HuH-7 (cell line): ENCODE data around the gene LCN12.

Experiments used
- DNase-seq: peaks from one replicate; pipeline ENCODE4 v3.0.0; 2011; ENCODE audit warnings: low spot score

Gene LCN12, protein sequence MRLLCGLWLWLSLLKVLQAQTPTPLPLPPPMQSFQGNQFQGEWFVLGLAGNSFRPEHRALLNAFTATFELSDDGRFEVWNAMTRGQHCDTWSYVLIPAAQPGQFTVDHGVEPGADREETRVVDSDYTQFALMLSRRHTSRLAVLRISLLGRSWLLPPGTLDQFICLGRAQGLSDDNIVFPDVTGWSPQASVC

DNA sequence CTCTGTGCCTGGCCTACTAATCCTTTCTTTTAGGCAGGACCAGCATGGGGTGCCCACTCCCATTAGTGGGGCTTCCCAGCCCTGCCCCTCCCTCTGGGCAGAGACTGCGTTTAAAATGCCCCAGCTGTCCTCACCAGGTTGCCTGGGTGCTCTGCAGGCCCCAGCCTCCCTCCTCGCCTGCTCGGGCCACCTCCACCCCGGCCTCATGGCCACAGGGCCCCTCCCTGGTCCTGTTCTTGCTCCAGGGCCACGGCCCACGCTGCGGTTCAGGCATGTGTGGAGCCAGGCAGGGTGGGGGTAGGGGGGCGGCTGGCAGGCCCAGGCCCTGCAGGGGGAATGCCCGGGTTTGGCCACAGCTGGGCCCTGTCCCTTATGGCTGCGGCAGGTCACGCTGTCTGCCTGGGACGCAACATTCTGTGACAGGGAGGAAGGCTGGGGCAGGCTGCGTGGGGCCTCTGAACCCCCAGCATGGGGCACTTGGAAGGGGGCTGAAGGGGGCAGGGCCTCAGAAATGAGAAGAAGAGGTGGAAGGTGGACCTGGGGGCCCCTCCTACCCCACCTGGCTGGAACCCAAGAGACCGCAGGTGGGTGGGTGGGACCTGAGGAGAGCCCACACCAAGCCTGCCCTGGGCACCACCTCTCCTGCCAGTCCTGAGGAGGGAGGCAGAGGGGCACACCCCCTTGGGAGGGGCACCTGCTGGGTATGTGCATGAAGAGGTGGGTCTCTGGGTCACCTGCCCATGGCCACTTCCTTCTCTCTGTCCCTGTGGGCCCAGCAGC is at the start of gene LCN12:
Gene LCN12 (plus strand): TSS at position 733 of the 780 bp plus-strand sequence. CDS start 55 bp downstream, outside the sequence.
- DNase-seq: no peak

DNA sequence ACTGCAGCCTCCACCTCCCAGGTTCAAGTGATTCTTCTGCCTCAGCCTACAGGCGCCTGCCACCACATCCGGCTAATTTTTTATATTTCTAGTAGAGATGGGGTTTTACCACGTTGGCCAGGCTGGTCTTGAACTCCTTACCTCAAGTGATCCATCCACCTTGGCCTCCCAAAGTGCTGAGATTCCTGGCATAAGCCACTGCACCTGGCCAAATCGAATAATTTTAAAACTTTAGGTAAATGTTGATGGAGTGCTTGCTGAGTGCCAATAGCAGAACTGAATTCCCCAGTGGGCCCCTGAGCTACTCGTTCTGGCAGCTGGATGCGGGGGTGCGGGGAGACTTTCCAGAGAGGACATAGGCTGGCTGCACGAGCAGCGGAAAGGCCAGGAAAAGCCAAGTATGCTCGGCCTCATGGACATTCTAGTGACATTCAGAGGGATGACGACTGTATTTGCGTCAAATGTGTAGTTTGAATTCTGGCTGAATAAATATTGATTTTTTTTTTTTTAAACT is 49.0 kb upstream of the LCN12 start:
- DNase-seq: no peak

DNA sequence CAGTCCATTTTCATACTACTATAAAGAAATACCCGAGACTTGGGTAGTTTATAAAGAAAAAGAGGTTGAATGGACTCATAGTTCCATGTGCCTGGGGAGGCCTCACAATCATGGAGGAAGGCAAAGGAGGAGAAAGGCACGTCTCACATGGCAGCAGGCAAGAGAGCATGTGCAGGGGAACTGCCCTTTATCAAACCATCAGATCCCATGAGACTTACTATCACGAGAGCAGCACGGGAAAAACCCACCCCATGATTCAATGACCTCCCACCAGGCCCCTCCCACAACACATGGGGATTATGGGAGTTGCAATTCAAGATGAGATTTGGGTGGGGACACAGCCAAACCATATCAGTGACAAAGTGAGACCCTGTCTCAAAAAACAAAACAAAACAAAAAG is 45.8 kb upstream of the LCN12 start:
- DNase-seq: no peak

DNA sequence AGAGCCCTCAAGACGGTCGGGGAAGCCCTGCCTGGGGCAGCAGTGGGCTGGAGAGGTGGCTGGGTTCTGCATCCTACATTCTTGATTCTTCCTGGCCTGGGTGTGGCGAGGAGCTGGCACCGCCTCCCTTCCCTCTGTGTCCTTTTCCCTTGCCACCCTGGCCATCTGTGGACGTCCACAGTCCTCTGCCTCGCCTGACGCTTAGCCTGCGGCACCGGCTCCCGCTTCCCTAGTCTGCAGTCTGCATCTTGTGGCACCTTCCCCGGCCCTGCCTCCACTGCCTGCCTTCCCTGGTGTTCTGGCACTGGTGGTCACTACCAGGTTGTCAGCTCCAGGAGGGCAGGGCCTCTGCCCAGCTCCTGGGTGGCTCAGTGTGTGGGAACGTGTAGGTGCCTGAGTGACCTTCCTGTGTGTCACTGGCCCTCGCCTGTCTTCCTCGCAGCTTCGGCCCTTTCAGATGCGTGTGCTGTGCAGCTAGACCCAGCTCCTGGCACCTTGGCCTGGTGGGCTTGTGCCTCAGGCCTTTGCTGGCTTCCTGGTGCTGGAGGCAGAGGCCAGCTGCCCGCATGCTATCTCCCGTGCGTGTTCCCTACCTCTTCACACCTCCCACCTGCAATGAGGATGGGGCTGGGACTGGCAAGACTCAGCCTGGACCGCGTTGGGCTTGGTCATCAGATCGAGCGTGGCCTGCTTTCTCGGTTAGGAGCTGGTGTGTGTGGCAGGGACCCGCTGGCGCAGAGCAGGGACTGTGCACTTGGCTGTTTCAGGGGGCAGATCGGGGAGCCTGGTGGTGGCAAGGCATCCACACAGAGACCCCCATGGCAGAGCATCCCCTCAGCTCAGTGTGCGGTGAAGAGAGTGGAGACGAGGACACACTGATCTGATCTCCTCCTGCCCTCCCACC is 44.8 kb upstream of the LCN12 start:
- DNase-seq: no peak

DNA sequence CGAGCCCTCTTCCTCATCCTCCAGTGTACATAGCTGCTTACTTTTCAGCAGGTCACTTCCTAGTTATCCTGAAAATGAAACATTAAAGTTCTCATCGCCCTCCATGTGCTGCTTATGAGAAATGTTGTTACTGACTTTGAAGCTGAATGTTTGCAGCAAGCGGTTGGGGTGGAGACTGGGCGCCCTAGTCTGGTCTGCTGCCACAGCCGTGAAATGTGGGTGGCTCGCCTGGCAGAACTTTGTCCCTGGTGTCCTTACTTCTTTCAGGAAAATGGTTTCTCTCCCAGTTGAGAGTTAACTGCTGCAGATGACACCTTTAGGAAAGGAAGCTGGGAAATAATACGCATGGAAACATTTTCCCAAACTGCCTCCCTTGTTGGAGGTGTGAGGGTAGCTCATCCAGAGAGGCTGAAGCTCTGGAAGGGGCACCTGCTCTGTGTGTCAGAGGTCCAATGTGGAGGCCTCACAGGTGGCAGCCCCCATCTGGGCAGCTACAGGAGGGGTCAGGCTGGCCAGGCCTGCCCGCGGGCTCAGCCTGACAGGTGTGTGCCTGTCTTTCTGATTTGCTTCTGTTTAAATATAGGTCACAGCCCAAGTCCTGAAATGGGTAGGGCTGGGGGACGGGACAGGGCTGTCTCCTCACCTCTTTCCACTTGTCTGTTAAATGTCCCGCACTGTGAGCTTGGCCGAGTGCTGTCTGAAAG is 41.7 kb upstream of the LCN12 start:
- no peak for DNase-seq

DNA sequence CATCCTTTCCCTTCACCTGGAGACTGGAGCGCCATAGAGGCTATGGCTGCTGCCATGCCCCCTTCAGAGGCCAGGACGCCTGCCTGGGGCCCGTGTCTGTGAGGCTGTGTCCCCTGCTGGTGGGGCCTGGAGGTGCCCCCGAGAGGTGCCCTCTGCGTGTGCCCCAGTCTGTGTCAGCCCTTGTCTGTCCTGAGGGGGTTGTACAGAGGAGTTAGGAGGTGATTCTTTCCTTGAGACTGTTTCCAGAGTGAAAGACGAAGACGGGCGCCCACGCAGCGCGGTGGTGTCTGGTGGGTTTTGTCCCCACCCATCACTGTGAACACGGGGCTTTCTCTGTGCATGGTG is 41.2 kb upstream of the LCN12 start:
- no peak for DNase-seq

DNA sequence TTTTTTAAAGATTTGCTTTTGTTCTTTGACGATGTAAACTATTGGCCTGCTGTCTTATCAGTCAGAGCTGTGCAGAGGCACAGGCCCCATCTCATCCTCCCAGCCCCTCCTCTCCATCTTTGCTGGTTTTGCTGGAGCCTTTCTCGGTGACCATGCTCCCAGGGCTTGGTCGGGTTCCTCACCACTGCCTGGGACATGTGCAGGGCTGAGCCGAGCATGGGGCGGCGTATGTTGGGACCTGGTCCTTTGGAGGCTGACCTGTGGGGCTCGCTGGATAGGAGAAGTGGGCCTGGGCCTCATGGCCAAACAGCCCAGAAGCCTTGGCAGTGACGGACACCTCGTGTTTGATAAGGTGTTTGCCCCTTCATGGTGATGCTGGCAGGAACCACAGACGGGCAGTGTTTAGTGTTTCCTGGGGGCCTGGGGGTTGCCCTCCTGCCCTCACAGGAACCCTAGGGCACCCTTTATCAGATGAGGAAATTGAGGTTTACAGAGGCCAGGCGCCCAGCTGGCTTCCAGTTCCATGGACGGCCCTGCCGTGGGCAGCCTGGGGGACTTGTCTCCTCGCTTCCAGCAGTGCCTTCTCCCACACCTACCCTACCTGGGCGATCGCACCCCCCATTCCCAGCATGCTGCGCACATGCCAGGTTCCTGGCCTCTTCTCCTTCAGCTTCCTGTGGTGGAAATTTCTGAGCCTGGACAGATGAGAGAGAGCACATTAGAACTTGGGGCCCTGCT is 38.2 kb upstream of the LCN12 start:
- DNase-seq: no peak

DNA sequence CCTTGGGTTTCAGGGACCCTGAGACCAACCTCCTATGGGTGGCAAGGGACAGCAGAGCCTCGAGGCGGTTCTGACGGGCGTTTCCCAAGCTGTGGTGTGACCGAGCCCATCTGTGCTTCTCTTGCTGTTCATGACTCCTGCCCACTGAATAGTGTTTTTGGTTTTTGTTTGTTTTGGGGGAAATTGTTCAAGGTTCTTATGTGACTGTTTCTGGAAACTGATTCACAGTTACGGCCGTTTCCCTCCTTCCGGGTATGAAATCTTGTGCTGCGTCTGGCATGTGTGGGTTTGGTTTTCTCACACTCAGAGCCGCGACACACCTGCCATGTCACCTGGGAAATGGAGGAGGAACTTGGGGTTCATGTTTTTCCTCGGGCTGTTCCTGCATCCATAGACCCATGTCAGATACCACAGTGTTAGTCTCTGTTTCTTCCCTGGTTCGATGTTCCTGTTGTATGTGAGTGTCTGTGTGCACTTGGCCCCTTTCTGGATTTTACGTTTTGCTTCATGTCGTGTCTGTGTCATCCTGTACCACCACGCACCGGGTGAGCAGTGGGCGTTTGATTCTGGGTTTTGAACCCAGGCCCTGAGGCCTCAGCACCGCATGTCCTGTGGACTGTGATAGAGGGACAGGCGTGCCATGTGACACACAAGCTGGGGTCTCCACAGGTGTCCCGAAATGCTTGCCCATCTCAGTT is 36.3 kb upstream of the LCN12 start:
- DNase-seq: no peak

DNA sequence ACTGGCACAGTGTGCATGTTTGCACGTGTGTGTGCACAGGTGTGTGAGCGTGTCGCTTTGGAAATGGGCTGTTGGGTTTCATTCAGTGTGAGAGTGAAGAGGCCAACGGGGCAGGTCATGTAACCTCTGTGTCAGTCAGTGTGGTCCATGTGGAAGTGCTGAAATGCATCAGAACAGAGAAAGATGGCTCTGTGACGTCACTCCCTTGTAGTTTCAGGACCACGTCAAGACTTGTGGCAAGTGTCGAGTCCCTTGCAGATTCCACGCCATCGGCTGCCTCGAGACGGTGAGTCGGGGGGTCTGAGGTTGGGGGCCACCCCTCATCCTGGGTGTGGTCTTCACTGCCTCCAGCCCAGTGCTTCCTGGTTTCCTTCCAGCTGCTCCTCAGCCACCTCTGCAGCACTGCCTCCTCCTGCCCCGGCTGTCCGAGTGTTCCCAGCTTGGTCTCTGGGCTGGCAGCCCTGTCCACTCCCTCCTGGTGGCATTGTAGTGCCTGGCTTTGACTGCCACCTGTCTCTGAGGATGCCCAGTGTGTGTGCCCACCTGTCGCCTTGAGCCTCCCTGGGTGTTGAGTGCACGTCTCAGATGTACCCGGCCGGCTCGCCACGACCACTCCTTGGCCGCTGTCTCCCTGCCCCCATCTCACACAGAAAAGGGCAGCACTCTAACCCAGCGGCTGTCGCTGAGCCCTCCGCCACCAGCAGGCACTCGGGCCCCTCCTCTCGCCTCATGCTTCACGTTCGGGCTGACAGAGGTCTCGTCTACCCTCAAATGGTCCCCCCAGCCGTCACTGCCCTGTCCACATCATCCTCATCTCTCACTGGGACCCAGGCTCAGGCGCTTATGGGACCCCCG is 35.5 kb upstream of the LCN12 start:
- no peak for DNase-seq

DNA sequence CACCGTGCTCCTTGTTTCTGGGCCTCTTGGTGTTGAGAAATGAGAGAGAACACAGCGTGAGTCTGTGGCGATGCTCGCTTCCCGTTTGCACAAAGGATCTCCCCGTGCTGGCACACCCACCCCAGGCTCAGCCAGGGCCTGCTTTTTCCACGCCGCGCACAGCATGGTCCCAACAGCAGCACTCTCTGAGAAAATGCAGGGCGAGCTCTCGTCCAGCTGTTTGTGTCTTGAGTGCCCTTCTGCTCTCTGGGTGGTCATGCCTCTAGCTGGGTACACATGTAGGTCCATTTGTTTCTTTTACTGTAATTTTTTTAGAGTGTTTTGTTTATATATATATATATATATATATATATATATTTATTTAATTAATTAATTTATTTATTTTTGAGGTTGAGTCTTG is 34.2 kb upstream of the LCN12 start:
- DNase-seq: no peak

DNA sequence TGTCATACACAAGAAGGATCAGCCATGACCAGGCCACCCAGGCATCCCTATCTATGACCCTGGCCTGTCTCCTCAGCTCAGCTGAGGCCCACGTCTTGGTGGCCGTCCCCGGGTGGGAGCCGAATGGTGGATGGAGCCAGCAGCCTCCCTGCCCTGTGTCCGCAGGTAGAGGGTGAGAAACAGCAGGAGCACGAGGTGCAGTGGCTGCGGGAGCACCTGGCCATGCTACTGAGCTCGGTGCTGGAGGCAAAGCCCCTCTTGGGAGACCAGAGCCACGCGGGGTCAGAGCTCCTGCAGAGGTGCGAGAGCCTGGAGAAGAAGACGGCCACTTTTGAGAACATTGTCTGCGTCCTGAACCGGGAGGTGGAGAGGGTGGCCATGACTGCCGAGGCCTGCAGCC is 32.0 kb upstream of the LCN12 start:
- no peak for DNase-seq

DNA sequence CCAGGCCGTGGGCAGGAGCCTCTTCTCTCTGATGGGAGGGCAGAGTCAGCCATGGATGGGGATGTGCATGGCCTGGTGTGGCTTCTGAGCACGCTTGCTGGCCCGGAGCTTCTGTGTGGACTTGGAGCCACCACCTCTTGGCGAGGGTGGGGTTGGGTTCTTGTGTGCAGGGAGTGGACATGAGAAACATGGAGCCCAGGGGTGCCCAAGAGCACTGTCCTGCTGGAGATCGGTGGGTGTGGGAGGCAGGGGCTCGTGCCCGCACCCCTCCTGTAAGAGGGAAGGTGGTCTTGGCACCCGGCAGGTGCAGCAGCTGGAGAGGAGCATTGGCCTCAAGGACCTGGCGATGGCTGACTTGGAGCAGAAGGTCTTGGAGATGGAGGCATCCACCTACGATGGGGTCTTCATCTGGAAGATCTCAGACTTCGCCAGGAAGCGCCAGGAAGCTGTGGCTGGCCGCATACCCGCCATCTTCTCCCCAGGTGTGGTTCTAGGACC is 31.3 kb upstream of the LCN12 start:
- no peak for DNase-seq

DNA sequence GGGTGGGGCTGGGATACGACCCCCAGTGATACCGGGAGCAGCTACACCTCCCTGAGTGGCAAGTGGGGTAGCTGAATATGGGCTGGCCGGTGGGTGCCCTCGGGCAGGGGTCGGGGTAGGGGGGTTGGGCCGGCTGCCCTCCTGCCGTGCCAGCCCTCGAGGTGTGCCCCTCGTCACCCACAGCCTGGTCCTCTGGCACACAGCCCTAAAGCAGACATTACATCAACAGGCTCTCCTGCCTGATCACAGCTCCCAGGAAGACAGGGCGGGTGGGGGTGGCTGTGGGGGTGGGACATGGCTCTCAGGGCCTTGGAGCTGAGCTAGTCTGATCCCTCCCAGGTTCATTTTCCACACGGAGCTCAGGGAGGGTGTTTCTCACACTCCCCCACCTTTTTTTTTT is 30.8 kb upstream of the LCN12 start:
- no peak for DNase-seq

DNA sequence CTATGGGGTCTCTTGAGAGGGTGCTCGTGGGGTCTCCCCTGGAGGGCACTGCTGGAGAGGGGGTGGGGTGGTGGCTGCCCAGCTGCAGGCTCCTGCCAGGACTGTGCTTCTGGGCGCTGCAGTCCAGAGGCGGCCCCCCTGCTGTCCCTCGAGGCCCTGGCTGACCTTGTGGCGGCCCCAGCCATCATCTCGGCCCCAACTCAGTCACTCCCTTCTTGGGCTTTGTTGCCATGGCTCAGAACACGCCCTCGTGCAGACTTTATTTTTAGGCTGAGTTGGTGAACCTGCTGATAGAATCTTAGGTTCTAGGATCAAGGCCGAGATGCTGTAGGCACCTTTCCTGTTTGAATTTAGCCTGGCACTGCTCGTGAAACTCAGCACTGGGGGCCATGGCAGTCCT is 30.4 kb upstream of the LCN12 start:
- no peak for DNase-seq

DNA sequence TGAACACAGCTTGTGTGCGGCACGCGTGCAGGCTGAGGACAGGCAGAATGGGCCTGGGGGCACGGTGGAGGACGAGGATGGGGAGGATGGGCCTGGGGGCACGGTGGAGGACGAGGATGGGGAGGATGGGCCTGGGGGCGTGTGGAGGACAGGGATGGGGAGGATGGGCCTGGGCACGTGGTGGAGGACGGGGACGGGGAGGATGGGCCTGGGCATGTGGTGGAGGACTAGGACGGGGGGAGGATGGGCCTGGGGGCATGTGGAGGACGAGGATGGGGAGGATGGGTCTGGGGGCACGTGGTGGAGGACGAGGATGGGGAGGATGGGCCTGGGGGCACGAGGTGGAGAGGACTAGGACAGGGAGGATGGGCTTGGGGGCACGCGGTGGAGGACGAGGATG is 29.5 kb upstream of the LCN12 start:
- DNase-seq: no peak

DNA sequence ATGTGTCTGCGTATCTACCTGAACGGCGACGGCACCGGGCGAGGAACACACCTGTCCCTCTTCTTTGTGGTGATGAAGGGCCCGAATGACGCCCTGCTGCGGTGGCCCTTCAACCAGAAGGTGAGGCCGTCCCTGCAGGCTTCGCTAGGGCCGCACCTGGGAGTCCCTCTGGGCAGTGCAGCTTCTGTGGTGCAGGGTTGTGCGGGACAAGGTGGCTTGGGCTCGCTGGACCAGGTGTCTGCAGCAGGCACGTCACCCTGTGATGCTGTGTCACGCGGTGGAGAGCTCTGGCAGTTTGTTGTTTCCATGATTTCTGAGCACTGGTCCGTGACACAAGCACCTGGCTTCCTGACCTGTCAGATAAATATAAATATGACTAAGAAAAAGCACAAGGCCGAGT is 28.2 kb upstream of the LCN12 start:
- DNase-seq: no peak

DNA sequence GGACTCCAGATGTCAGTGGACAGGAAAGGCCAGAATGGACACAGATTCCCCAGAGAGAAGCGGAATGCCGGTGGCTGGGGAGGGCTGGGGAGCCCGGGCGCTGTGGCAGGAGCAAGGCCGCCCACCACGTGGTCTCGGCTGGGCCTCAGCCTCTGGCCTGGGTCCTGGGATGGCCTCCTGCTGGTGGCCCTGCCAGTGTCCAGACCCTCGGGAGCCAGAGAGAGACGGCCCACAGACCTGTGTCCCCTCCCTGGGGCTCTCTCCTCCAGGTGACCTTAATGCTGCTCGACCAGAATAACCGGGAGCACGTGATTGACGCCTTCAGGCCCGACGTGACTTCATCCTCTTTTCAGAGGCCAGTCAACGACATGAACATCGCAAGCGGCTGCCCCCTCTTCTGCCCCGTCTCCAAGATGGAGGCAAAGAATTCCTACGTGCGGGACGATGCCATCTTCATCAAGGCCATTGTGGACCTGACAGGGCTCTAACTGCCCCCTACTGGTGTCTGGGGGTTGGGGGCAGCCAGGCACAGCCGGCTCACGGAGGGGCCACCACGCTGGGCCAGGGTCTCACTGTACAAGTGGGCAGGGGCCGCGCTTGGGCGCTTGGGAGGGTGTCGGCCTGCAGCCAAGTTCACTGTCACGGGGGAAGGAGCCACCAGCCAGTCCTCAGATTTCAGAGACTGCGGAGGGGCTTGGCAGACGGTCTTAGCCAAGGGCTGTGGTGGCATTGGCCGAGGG is 26.5 kb upstream of the LCN12 start:
- DNase-seq: no peak

DNA sequence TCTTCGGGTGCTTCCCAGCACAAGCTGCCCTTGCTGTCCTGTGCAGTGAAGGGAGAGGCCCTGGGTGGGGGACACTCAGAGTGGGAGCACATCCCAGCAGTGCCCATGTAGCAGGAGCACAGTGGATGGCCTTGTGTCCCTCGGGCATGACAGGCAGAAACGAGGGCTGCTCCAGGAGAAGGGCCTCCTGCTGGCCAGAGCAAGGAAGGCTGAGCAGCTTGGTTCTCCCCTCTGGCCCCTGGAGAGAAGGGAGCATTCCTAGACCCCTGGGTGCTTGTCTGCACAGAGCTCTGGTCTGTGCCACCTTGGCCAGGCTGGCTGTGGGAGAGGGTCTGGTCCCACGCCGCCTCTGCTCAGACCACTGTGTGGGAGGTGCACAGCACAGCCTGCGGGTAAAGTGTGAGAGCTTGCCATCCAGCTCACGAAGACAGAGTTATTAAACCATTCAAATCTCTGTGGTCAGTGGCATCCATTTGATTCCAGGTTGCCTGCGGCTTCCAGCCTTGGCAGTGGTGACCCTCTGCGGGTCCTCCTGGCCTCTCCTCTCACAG is 25.8 kb upstream of the LCN12 start:
- DNase-seq: no peak

DNA sequence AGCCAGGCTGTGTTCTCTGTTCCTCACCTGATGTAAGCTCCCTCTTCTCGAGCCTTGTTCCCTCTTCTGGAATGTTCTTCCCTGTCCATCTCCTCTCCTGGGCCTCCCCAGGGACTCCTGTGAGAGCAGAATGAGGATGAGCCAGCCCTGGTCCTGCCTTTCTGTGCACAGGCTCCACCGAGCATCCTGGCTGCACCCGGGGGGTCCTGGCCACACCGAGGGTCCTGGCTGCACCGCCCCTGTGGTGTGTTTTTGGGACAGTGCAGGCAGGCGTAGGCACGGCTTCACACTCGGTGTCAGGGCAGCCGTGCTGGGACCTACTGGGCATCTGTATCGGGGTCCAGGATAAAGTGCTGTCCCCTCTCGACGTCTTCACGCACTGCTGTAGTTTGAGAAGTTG is 25.3 kb upstream of the LCN12 start:
- DNase-seq: no peak
